Activated T-helper 1 cell treated with anti-CD3 and anti-CD28 coated beads, Interleukin-2, amount 50 U/mL, for 16 hours (primary cell): ENCODE data around the gene FSTL1.

Source experiments
- DNase-seq, 2 donors: peaks; one replicate each; pipeline ENCODE4 v3.0.0-alpha.2; 2020; ENCODE audit warnings: low read depth in 1 of 2, low spot score in 1 of 2

FSTL1 gene, protein sequence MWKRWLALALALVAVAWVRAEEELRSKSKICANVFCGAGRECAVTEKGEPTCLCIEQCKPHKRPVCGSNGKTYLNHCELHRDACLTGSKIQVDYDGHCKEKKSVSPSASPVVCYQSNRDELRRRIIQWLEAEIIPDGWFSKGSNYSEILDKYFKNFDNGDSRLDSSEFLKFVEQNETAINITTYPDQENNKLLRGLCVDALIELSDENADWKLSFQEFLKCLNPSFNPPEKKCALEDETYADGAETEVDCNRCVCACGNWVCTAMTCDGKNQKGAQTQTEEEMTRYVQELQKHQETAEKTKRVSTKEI

DNA sequence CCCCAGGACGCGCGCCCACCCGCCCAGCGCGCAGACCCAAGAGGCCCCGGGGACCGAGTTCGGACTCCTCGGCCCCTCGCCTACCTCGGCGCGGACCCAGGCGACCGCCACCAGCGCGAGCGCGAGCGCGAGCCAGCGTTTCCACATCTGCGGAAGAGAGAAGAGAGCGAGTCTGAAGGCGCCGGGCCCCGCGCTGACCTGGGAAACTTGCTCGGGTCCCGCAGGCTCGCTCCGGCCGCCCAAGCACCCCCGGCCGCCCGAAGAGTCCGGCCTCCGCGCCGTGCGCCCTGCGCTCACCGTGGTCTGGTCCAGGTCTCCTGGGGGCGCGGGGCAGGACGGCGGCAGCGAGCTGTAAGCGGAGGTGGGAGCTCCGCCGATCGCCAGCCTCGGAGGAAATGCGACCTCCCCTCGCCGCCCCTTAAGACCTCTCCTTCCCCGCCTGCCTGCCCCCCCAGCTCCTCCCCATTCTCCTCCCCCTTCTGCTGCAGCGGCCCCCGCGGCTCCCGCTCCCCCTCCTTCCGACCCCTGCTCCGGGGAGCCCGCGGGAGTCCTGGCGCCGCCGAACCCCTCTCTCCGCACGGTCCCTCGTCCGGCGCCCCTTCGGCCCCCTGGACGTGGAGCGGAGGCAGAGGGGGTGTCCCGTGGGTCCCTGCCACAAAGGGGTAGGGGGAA, at the start of gene FSTL1:
Gene FSTL1, minus strand, starts transcription at position 393 of the 672 bp plus-strand sequence. Its CDS starts 246 bp downstream, at position 147.
- DNase-seq, result no peak

DNA sequence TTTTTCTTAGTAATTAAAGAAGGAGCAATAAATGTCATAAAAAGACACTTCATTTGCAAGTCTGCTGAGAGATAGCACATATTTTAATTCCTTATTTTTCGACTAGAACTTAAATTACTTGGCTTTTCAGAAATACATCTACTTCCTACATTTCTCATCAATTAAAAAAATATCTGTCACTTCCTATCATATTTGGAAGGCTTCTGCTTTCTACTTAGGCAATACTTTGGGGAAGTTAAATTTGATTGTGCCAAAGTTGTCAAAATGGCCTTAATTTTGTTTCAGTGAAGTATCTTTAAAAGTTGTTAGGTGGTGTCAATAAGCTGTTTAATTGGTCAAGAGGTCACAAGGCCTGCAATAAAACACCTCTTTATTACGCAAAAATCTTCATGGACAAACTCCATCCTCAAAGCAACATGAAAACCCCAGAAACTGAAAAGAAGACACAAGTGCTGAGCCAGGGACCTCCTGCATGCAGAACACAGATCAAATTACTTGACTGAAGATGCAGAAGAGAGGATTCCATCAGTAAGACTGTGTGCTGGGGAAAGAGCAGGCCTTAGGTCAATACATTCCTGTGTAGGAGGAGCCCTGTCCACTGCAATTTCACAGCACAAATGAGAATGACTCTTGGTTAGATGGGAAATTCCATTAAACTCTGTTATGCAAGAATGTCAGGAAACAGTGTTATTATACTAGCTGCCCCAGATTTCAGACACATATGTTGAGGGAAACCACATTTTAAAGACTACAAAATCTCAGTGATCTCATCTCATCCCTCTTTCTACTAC, 48.0 kb upstream of the FSTL1 start:
- DNase-seq, result no peak

DNA sequence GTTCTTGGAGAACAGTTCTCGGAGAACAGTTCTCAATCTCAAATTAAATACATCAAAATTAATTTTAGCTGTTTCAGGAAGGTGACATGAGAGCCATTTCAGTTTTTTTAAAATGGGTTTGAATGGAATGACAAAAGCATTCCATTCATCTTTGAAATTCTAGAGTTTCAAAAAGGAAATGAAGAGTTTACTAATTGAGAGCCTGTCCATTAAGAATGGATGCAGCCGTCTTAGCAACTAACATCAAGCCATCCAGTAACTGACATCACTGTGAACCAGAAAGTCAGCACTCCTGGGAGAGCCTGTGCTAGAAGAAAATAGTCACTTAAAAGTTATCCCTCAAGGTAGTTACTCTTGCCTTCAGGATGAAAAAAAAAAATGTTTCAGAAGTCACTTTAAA, 47.0 kb upstream of the FSTL1 start:
- DNase-seq, result no peak

DNA sequence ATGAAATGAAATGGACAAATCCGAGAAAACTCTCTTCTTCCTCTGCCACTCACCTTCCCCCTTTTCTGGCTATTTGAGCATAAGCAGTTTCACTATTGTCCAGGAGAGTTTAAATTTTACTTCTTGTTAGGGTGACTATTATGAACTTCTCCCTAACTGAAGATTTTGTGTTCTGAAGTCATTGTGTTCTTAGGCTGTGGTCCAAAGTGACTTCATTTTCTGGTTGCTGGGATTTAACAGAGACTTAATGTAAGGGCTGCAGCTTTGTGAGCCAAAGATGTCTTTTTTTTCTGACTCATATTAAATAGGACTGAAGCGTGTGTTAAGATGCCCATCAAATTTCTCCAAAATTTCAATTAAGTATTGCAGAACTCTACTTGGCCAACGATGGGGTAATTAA, 46.5 kb upstream of the FSTL1 start:
- no peak for DNase-seq

DNA sequence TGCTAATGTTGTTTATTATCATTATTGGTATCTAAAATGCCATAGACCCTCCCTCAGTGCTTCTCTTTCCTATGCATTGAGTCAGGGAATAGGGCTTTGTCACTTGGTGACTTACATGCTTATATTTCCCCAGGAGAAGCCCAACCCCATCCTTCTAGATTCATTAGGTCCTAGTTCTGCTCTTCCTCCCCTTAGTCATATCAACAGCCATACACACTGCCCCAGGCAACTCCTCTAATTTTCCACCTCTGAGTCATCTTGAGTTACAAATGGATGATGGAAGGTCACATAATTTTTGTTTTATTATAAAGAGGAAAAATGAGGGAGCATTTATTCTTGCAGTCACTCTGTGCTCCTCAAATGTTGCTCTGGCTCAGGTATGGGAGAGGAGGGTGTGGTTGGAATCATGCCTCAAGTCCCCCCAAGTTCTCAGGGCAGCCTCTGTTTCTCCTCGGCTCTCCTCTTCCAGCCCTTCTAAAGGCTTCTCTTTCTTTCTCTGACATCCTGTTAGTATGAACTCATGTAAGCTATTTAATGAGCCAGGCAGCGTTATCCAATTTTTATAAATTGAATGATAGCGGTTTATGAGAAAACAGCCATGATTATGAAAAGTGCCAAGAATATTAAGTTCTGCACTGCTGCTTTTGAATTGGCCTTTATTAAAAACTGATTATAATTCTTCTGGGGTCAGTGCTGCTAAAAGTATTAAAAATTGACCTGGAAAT, 45.6 kb upstream of the FSTL1 start:
- no peak for DNase-seq

DNA sequence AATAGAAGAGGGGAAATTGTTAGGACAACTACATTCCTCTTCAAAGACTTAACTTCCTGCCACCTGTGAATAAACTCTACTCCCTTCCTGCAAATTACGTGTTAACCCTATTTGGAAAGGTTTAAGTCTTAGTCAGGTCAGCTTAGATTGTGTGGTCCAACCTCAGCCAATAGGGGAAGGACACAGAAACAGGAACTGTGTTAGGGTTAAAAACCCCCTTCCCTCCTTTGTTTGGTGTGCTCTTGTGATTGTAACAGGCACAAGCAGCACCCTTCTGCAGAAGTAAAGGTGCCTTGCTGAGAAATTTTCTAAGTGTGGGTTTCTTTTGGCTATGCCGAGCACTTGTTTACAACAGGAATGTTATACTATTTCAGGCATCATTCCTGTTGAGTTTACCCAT, 45.0 kb upstream of the FSTL1 start:
- DNase-seq, result no peak

DNA sequence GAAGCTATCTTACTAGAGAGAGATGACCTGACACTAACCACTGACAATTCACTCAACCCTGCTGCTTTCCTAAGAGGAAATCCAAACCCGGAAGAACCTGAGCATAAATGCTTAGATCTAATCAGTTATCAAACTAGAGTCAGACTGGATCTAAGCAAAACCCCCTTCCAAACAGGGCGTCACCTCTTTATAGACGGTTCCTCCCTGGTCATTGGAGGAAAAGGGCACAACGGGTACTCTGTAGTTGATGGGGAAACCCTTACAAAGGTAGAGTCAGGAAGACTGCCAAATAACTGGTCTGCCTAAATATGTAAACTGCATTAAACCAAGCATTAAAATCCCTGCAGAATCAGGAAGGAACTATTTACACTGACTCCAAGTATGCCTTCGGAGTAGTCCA, 41.3 kb upstream of the FSTL1 start:
- DNase-seq, result no peak

DNA sequence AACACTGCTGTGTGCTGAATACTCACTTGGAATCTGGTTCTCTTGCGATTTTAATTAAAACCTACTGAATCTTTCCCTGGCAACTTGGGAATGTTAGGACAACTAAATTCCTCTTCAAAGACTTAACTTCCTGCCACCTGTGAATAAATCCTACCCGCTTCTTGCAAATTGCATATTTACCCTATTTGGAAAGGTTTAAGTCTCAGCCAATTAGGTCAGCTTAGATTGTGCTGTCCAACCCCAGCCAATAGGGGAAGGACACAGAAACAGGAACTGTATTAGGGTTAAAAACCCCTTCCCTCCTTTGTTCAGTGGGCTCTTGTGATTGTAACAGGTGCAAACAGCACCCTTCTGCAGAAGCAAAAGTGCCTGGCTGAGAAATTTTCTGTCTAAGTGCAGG, 38.6 kb upstream of the FSTL1 start:
- no peak for DNase-seq

DNA sequence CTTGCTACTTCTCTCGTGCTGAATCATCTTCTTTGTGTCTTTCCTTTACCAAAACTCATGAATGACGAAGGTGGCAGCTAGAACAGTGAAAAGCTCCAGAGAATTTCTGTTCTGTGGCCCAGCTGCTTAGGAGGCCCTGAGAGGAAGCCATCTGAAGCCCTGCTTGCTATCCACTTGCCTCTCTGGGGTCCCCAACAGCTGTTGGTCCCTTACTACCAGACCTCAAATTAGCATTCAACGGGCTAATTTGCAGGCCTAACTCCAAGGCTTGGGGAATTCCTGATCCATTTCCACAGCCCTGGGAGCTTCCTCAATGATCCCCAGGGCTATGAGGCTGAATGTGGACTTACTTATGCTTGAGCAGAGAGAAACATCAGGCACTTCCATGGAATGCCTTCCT, 37.5 kb upstream of the FSTL1 start:
- DNase-seq, result no peak

DNA sequence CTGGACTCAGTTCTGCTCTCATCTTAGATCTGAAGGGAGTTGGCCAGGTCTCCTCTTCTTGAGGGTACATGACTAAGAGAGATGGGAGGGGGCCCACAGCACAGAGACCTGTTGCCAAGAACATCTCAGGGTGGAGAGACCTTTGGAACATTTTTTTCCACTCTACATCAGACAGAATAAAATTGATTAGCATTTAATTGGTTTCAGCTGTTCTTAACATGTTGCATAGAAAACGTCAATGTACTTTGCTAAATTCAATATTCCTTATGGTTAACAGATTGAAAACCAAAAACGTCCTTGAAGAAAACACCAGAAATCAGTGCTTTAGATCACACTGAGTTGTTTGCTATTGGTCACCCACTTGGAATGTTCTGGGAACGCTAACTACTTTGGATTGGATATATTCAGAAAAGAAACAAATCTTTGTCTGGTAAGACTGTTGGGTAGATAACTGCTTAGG, 36.4 kb upstream of the FSTL1 start:
- no peak for DNase-seq

DNA sequence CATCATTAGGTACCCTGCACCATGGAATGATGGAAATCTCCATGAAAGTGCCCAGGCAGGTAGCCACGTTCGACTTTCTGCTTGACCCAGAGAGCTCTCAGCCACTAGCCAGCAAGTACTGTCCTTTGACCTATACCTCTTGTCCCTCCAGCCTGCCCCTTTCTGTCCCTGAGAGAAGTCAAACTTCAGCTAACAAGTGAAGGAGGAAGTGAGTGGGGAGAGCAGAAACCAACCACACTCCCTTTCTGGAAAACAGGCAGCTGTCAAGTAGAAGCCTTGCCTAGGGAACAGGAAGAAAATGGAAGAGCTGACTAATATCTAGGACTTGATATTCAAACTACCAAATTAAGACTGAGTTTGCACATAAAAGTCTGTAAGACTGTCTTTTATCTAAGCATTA, 30.3 kb upstream of the FSTL1 start:
- no peak for DNase-seq

DNA sequence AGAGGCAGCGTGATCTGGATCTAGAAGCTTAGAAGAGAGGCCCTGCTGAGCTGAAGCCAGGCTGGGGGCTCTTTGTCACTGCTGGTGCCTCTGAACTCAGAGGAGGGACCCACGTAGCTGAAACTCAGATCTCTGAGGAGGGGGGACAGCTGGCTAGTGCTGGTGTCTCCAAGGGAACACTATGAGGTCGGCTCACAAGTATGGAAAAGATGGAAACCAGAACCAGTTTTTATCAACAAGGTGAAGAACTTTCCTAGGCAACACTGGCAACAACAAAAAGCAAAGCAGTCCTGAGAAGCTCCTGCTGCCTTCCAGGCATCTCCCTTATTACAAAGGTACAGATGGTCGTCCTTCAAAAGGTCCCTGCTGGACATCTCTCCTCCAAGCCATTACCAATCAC, 27.0 kb upstream of the FSTL1 start:
- no peak for DNase-seq

DNA sequence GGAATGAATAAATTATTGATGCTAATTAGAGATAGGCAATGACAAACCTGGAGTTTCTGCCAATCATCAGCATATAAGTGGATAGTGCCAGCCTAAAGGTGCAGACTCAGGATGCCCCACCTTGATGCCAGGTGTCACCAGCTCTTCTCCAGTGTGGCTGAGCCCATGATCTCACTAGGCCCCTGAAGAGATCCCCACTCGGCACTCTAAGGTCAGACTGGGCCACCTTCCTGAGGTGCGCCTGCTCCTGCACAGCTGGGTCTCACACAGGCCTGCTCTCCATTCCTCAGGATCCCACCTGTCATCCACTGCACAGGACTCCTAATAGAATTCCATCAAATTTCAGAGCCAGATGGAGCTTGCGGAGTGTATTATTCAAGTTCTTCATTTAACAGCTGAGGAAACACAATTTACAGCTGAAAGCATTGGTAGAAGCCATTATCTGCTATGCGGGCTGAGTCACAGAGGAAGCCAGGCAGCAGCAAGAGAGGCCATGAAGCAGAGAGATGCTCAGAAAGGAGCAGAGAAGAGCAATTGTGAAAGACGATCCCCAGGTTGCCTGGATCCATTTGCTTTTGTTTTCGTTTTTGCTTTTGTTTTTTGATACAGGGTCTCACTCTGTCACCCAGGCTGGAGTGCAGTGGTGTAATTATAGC, 25.1 kb upstream of the FSTL1 start:
- no peak for DNase-seq

DNA sequence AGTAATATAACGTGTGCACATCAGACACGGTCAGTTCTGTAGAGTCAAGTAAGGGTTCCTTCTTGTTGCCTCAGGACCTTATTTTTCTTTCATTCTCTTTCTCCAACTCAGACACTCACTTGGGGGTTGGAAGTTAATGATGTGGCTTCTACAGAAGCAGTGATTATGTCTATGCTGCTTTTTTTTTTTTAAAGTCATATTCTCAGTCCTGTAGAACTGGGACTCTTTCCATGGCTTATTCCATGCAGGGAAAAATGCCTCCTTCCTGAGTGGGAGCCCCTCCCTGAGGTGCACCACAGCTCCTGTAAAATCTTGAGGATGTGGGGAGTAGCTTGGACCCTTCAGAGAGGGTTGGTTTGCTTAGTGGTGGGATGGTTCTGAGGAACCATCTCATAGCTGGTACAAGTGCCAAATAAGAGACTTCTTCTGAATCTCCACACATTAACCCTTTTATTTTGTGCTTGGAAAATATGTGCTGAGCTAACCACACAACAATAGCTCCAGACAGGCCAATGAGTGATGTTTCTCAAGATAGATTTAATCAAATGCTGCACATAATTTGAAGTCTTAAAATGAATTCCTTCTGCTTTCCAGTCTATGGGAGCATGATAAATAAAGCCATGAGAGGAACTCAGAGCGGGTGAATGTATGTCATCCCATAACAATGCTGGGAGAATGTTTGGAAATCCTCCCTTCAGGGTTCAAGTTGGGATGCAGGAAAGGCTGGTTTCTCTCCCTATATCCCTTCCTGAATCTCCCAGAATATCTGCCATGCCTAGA, 23.3 kb upstream of the FSTL1 start:
- no peak for DNase-seq

DNA sequence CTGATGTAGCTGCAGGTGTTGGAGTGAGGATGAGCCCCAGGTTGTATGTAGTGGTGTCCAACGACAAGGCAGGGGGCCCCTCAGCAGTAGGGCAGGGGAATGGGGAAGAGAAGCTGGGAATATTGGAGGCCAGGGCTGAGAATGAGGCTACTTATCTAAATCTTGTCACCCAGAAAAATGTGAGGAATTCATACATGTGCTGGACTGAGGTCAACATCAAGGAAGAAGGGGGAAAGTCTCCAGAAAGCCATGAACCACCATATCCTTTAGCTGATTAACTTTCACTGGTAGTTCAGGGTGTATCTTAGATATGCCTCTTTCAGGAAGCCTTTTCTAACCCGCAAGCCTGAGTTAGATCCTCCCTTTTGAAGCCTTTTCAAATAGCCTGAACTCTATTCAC, 22.6 kb upstream of the FSTL1 start:
- DNase-seq, result no peak

DNA sequence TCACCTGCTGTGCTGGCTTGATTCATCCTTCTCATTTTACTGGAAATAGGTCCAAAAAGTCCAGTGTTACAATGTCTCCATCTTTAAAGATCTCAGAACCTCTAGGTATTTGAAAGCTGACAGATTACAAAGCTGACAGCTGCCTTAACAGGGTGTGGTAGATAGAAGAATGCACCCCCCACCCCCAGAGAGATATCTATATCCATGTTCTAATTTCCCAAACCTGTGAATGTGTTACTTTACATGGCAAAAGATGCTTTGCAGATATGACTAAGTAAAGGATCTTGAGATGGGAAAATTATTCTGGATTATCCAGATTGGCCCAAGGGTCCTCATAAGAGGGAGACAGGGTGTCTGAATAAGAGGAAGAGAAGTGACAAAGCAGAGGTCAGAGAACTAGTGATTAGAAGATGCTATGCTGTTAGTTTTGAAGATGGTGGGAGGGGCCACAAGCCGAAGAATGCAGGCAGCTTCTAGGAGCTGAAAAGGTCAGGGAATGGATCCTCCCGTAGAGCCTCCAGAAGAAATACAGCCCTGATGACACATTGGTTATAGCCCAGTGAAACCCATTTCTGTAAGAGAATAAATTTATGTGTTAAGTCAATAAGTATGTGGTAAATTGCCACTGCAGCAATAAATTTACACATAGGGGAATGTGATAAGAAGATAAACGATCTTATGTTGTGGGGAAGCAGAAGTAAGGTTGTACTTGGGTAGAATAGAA, 21.5 kb upstream of the FSTL1 start:
- no peak for DNase-seq

DNA sequence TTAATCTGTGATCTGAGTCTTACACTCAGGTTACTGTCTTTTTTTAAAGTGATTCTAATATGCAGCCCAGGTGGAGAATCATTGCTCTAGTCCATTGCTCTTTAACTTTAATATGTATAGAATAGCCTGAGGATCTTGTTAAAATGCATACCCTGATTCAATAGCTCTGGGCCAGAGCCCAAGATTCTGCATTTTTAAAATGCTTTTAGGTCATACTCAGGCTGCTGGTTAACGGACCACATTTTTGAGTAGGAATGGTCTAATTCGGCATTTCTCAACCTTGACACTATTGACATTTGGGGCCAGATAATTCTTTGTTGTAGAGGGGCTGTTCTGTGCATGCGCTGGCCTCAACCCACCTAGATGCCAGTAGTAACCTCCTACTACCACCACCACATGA, 20.9 kb upstream of the FSTL1 start:
- DNase-seq, result no peak

DNA sequence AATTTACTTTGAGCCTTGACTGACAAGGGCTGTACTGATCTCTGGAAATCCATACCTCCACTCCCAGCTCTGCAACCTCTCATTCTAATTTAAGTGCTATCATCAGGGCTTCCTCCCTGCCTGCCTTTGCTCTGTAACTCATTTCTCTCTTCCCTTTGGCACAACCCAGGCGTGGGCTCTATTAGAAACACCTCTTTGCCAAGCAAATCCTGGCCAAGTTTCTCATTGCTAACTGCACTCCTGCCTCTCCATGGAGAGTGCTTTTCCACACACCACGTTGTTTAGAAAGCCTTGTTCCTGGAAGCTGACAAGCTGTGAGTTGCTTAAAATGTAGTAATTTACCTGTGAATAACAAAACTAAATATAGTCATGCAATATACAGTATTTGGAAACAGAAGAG, 20.1 kb upstream of the FSTL1 start:
- DNase-seq, result no peak

DNA sequence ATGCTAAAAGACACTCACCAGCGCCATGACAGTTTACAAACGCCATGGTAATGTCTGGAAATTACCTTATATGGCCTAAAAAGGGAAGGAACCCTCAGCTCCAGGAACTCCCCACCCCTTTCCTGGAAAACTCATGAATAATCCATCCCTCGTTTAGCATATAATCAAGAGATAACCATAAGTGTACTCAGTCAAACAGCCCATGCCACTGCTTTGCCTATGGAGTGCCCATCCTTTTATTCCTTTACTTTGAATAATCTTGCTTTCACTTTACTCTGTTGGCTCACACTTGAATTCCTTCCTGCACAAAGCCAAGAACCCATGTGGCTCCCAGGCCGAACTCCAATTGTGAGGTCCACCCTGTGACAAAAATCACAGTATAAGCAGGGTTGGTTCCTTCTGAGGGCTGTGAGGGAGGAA, 19.1 kb upstream of the FSTL1 start:
- DNase-seq, result no peak
